Effector memory CD4-positive, alpha-beta T cell (primary cell): Measurements from ENCODE around the gene NCEH1.

Source experiments
- DNase-seq, 3 donors: peaks; one replicate each; pipeline ENCODE4 v3.0.0-alpha.2; 2020
- H3K27ac ChIP-seq: 2 replicates; pipeline ENCODE4 v1.7.0; 2013; ENCODE audit warnings: mild to moderate bottlenecking, low read length, moderate library complexity; ENCODE audit not compliant: insufficient read depth, poor library complexity, severe bottlenecking
- H3K27me3 ChIP-seq: replicated peaks from 2 replicates; pipeline ENCODE4 v1.7.0; 2013; ENCODE audit warnings: mild to moderate bottlenecking, low read length; ENCODE audit not compliant: insufficient read depth, control insufficient read depth, poor library complexity, severe bottlenecking
- H3K36me3 ChIP-seq: 2 replicates; pipeline ENCODE4 v1.7.0; 2013; ENCODE audit warnings: mild to moderate bottlenecking, low read length, moderate library complexity; ENCODE audit not compliant: control insufficient read depth, insufficient read depth
- H3K4me1 ChIP-seq: 2 replicates; pipeline ENCODE4 v1.7.0; 2013; ENCODE audit warnings: low read length, mild to moderate bottlenecking; ENCODE audit not compliant: control insufficient read depth, insufficient read depth, poor library complexity, severe bottlenecking
- H3K4me3 ChIP-seq: 2 replicates; pipeline ENCODE4 v1.7.0; 2013; ENCODE audit warnings: low read length, low read depth, mild to moderate bottlenecking; ENCODE audit not compliant: insufficient read depth, poor library complexity, severe bottlenecking
- H3K9me3 ChIP-seq: 2 replicates; pipeline ENCODE4 v1.7.0; 2013; ENCODE audit warnings: mild to moderate bottlenecking, low read length, moderate library complexity; ENCODE audit not compliant: control insufficient read depth

NCEH1 gene

GRCh38 chr3:172699031-172699430 is 11.8 kb downstream of the NCEH1 start:
- no peak for DNase-seq
- no peak overlapping the region for H3K27ac ChIP-seq
- no peaks in the 10 kb centered on the region for H3K4me1 ChIP-seq
- no peak overlapping the region for H3K4me3 ChIP-seq
- no peaks in the 10 kb centered on the region for H3K27me3 ChIP-seq
- H3K36me3 ChIP-seq: no peaks in the 10 kb centered on the region
- H3K9me3 ChIP-seq: no peaks in the 10 kb centered on the region

- H3K4me1 ChIP-seq: no peaks in the 10 kb centered on the region
Observed at GRCh38 chr3:172698631-172699030, 12.2 kb downstream of the NCEH1 start.

GRCh38 chr3:172697558-172697957 is 13.3 kb downstream of the NCEH1 start:
- H3K27me3 ChIP-seq: no peaks in the 10 kb centered on the region
- H3K9me3 ChIP-seq: no peaks in the 10 kb centered on the region
- no peak for DNase-seq
- peaks cover 6% of the 10 kb centered on the region for H3K4me1 ChIP-seq
- H3K36me3 ChIP-seq: no peaks in the 10 kb centered on the region
- no peak overlapping the region for H3K27ac ChIP-seq
- no peak overlapping the region for H3K4me3 ChIP-seq

More at GRCh38 chr3:172698631-172699030, 12.2 kb downstream of the NCEH1 start:
- Histone ChIP-seq H3K27ac (no peak overlapping the region), H3K36me3 (no peaks in the 10 kb centered on the region), H3K4me3 (no peak overlapping the region), H3K27me3 (no peaks in the 10 kb centered on the region), H3K9me3 (no peaks in the 10 kb centered on the region)
- no peak for DNase-seq

- Histone ChIP-seq H3K4me3 (no peak overlapping the region), H3K9me3 (no peaks in the 10 kb centered on the region), H3K27me3 (no peaks in the 10 kb centered on the region), H3K36me3 (no peaks in the 10 kb centered on the region), H3K27ac (no peak overlapping the region), H3K4me1 (peaks cover 7% of the 10 kb centered on the region)
- no peak for DNase-seq
Observed at GRCh38 chr3:172696357-172696756, 14.5 kb downstream of the NCEH1 start.

- Histone ChIP-seq H3K36me3 (no peaks in the 10 kb centered on the region), H3K27ac (no peak overlapping the region), H3K4me3 (no peak overlapping the region), H3K27me3 (no peaks in the 10 kb centered on the region), H3K4me1 (peaks cover 7% of the 10 kb centered on the region), H3K9me3 (no peaks in the 10 kb centered on the region)
- no peak for DNase-seq
Observed at GRCh38 chr3:172694573-172695246, 16.2 kb downstream of the NCEH1 start.

GRCh38 chr3:172692751-172693338 is 18.0 kb downstream of the NCEH1 start:
- Histone ChIP-seq H3K27ac (no peak overlapping the region), H3K9me3 (no peaks in the 10 kb centered on the region), H3K4me1 (peaks cover 7% of the 10 kb centered on the region), H3K4me3 (no peak overlapping the region), H3K36me3 (no peaks in the 10 kb centered on the region), H3K27me3 (no peaks in the 10 kb centered on the region)
- no peak for DNase-seq

- Histone ChIP-seq H3K4me1 (peaks cover 7% of the 10 kb centered on the region), H3K9me3 (no peaks in the 10 kb centered on the region), H3K4me3 (no peak overlapping the region), H3K27ac (no peak overlapping the region), H3K36me3 (no peaks in the 10 kb centered on the region), H3K27me3 (no peaks in the 10 kb centered on the region)
- DNase-seq: no peak
Observed at GRCh38 chr3:172690936-172691335, 19.9 kb downstream of the NCEH1 start.

- H3K36me3 ChIP-seq: no peaks in the 10 kb centered on the region
- peaks cover 7% of the 10 kb centered on the region for H3K4me1 ChIP-seq
- no peak for DNase-seq
Observed at GRCh38 chr3:172688588-172688987, 22.3 kb downstream of the NCEH1 start.

GRCh38 chr3:172687501-172687900 is 23.4 kb downstream of the NCEH1 start:
- H3K4me1 ChIP-seq: peaks cover under 1% of the 10 kb centered on the region
- H3K27me3 ChIP-seq: no peaks in the 10 kb centered on the region
- no peak overlapping the region for H3K4me3 ChIP-seq
- no peaks in the 10 kb centered on the region for H3K36me3 ChIP-seq
- H3K9me3 ChIP-seq: no peaks in the 10 kb centered on the region
- H3K27ac ChIP-seq: no peak overlapping the region
- no peak for DNase-seq

More at GRCh38 chr3:172688588-172688987, 22.3 kb downstream of the NCEH1 start:
- Histone ChIP-seq H3K27me3 (no peaks in the 10 kb centered on the region), H3K27ac (no peak overlapping the region), H3K4me3 (no peak overlapping the region), H3K9me3 (no peaks in the 10 kb centered on the region)

GRCh38 chr3:172685331-172686214 is 25.3 kb downstream of the NCEH1 start:
- Histone ChIP-seq H3K4me1 (no peaks in the 10 kb centered on the region), H3K27ac (no peak overlapping the region), H3K4me3 (no peak overlapping the region), H3K36me3 (no peaks in the 10 kb centered on the region), H3K27me3 (no peaks in the 10 kb centered on the region), H3K9me3 (no peaks in the 10 kb centered on the region)
- DNase-seq: no peak
